Ovary (tissue), 3 donors: ENCODE measurements around the gene LGR6.

ENCODE experiments used
- EP300 ChIP-seq: sonication (generic); formaldehyde crosslinking; IDR thresholded peaks from one replicate; pipeline ENCODE4 v1.6.1; 2017; ENCODE audit warnings: antibody characterized with exemption
- POLR2A ChIP-seq: fragments of 450-650 bp; IDR thresholded peaks from one replicate; pipeline ENCODE4 v1.6.1; 2017; ENCODE audit warnings: antibody characterized with exemption, mild to moderate bottlenecking, moderate library complexity
- TF ChIP-seq, protein P1 (sequence below), 3 donors: fragments of 450-650 bp in 2 of 3; fragments of 200-600 bp in 1 of 3; IDR thresholded peaks; one replicate each; pipeline versions ENCODE4 v1.5.1 to v1.8.0; 2016 to 2022; ENCODE audit warnings: antibody characterized with exemption in 3 of 3, mild to moderate bottlenecking in 1 of 3
- donor health status: DM: no; HTN: no; CAD: no.

DNA sequence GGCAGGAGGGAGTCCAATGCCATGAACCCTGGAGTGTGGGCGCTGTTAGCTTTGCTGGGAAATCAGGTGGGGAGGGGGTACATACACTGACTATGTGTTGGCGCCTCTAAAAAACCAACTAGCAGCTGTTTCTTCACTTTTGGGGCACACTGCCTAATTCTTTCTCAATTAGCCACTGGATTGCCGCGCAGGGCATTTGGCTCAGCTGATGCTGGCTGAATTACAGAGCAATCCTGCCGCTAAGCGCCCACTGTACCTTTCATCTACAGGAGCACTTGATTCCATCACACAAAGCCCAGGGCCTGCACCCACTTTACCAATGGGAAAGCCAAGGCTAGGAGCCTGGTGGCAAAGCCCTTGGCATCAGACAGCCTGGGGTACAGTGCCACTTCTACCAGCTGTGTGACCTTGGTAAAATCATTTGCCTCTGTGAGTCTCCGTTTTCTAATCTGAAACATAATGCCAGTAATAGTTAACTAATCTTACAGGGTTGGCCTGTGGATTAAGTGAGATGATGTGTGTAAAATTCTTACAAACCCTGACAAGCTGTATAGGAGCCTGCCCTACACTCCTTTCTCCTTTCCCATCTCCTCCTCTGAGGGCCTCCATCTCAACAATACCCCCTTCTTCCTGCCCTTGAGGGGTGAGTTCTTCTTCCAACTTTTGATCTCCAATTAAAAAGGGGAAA is 89.1 kb downstream of the LGR6 start:
- TF ChIP-seq EP300: no peak
- no peak for TF ChIP-seq POLR2A
- TF ChIP-seq, protein P1, sequence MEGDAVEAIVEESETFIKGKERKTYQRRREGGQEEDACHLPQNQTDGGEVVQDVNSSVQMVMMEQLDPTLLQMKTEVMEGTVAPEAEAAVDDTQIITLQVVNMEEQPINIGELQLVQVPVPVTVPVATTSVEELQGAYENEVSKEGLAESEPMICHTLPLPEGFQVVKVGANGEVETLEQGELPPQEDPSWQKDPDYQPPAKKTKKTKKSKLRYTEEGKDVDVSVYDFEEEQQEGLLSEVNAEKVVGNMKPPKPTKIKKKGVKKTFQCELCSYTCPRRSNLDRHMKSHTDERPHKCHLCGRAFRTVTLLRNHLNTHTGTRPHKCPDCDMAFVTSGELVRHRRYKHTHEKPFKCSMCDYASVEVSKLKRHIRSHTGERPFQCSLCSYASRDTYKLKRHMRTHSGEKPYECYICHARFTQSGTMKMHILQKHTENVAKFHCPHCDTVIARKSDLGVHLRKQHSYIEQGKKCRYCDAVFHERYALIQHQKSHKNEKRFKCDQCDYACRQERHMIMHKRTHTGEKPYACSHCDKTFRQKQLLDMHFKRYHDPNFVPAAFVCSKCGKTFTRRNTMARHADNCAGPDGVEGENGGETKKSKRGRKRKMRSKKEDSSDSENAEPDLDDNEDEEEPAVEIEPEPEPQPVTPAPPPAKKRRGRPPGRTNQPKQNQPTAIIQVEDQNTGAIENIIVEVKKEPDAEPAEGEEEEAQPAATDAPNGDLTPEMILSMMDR (IDR thresholded peaks at IDR 0.05): no peak
